NCI-H2107 treated with DMSO at 0.1 percent for 48 hours (cell line): ENCODE measurements around the gene FHIT.

Experiments
- DNase-seq: peaks from one replicate; lab custom pipeline; 2025; ENCODE audit not compliant: unreplicated experiment; lab: John Stamatoyannopoulos, UW

The FHIT gene

DNA sequence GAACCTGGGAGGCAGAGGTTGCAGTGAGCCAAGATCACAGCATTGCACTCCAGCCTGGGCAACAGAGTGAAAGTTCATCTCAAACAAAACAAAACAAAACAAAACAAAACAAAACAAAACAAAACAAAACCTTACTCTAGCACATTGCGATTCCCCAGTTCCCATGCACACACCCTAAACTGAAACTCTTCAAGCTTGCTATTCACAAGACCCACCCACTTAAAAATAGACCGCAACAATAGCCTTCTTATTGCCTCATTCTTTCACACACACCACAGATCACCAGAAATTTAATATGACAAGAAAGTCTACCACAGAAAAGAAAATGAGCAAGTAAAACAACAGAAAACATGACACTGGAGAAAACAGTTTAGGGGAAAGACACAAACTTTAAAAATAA is 598.4 kb downstream of the FHIT start:
- no peak for DNase-seq

DNA sequence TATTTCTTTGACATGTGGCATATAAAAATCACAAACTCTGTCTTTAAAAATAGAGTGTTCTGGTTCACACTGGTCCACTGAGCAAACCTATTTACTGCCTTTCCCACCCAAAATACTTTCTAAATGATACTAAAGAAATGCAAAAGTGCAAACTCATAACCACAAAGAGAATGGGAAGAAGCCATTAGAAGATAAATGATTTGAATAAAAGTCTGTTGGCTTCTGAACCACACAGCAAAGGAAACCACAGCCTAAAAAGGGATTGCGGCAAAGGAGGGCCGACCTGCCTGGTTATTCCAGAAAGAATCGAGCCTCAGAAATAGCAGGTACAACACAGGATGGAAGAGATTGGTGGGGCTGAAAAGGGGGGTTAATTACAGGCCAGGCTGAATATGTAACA is 599.5 kb downstream of the FHIT start:
- no peak for DNase-seq

DNA sequence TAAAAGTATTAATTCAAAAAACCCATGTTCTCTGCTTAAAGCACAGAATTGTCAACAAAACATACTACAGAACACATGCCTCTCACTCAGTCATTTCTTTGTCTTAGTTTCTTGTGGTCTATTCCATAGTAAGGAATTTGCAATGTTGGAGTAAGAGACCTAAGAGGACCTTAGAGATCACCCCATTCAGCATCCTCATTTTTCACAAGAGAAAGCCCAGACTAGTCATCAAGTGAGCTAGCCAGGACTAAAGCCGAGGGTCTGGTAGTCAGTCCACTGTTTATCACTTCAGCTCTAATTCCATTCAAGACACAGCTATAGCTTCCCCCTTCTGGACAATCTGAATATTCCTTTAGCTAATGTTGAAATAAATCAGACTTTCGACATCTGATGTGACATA is 601.1 kb downstream of the FHIT start:
- DNase-seq: no peak

DNA sequence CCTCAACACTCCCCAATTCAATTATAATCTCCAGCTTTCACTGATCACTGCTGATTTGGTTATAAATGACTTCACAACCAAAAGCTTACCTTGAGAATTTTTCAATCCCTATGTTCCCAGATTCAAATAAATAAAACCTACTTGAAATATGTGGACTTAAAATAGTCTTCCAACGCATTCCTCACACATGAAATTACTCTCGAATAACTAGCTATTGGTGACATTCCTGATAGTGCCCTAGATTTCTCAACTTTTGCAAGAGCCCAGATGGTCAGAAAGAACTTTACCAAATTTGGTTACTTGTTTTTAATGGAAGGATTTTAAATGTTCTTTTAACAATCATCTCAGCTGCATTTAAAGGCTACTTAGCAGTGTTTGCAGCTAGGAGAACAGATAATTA is 605.5 kb downstream of the FHIT start:
- no peak for DNase-seq

GRCh38 chr3:60643831-60644230 is 607.4 kb downstream of the FHIT start:
- DNase-seq: no peak

DNA sequence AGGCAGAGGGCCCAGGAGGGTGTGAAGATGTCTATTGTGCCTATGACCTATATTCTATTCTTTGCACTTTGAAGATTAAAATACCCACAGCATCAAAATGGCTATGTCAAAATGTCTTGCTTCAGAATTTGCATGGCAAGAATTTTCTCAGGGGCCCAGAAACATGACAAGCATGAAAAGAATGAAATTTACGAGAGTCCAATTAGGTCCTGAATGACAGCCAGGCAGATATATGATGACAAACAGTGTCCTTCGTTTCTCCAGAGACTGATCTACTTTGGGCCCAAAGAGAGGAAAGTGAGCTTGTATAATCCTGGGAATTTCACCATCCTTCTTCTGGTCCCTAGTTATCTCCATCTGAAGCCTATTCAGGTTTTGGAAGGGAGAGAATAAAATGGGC is 609.9 kb downstream of the FHIT start:
- DNase-seq: no peak

- DNase-seq: no peak
Measured at GRCh38 chr3:60636846-60637245, 614.4 kb downstream of the FHIT start.

DNA sequence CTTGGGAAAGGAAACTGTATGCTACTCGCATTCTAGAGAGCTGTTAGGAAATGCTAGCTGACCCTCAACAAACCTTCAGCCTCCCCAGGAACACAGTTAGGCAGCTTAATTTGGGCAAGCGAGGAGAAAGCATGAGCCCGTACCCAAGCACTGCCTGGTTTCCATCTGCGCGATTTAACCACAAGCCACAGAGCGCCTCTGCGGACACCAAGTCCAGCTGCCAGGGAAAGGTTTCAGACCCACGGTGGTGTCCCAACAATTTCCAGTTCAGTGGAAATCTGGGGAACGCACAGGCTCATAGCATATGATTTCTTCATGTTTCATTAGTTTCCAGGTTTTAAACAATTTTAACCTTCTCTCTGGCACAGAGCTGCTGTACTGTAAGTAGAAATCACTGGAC is 617.6 kb downstream of the FHIT start:
- DNase-seq: peak; percentile 24

GRCh38 chr3:60631509-60631908 is 619.7 kb downstream of the FHIT start:
- no peak for DNase-seq

- DNase-seq: no peak
Measured at GRCh38 chr3:60630953-60631352, 620.3 kb downstream of the FHIT start.

DNA sequence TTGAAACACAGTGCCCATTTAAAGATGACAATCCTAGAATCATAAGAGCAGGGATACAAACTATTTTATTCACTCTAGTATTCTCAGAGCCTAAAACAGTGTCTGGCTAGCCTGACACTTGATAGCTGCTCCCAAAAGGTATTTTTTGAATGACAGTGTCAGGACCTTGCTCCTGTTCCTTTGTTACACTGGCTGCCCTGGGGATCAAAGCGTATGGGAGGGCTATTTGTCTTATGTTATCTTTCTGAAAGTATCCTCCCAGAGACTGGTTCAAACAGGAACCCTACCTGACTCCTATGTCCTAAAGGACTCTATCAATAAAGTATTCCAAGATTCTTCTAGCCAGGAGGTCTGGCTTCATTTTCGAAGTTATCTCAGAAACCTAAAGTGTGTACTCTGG is 621.4 kb downstream of the FHIT start:
- no peak for DNase-seq

DNA sequence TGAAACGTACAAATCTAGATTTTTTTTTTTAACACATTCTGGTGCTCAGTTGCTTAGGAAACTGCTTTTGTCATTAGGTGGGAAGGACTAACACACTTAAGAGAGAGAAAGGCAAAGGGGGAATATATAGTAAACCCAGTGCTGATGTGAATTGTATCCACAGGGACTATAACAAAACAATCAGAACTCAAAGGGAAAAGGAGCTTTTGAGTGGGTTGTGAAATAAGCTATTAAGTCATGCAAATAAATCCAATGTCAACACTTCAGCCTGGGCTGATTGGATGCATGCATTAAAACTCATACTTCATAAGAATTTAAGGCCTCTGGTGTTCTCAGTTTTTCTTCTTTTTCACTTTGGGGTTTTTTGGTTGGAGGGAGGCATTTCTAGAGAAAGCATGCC is 628.9 kb downstream of the FHIT start:
- DNase-seq: no peak

GRCh38 chr3:60617188-60617587 is 634.1 kb downstream of the FHIT start:
- DNase-seq: no peak

GRCh38 chr3:60613769-60614303 is 637.4 kb downstream of the FHIT start:
- DNase-seq: no peak

DNA sequence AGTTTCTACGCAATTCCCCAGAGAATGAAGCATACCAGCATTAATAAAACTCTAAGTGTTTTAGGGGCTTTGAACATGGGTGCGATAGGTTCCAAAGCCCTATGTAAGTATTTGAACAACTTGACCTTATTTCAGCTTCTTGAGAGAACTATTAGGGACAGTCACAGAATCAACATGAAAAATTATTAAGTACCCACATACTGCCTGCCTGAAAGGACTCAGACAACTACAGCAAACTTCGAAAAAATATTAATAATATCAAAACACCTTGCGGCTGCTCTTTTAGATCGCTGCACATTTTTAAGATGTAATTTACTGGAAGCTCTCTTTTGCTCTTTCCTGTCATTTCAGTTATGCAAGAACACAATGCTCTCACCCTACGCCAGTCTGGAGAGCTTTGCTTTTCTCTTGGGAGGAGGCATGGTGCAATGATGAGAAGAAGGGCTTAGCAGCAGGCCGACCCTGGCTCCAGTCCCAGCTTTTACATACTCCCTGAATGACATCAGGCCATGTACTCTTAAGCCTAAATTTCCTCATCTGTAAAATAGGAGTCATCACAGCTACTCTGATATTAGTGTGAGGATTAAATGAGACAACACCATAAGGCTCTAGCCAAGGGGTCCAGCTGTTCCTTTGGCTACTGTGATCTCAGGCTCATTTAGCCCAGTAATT is 640.7 kb downstream of the FHIT start:
- no peak for DNase-seq

DNA sequence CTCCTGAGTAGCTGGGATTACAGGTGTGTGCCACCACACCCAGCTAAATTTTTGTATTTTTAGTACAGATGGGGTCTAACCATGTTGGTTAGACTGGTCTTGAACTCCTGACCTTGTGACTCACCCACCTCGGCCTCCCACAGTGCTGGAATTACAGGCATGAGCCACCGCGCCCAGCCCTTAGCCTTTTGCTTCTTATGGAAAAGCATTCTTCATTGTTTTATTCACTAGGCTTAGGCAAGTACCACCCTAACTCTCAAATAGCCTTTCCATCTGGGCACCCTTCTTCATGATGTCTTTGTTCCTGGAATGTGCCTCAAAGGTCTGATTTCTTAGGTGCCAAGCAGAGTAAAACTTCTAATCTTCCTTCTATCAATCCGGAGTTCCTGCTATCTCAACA is 641.8 kb downstream of the FHIT start:
- DNase-seq: no peak

- no peak for DNase-seq
Measured at GRCh38 chr3:60603860-60604259, 647.4 kb downstream of the FHIT start.

DNA sequence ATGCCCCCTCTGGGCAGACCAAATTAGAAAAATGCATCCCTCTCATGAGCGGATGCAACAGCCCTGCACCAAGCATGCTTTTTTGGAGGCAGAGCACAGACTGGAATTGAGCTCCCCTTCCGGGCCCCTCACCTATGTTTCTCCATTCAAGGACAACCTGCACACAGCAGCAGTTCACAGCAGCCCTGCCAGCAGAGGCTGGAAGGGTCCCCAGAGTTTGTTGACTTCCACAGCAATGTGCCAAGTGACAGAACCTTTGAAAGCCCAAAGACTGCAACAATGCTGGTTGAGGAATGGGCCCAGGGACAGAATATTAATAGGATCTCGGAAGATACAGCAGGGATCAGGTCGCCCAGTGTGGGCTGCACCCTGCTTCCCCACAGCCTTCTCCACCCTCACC is 650.4 kb downstream of the FHIT start:
- DNase-seq: no peak

GRCh38 chr3:60599586-60599985 is 651.7 kb downstream of the FHIT start:
- no peak for DNase-seq

DNA sequence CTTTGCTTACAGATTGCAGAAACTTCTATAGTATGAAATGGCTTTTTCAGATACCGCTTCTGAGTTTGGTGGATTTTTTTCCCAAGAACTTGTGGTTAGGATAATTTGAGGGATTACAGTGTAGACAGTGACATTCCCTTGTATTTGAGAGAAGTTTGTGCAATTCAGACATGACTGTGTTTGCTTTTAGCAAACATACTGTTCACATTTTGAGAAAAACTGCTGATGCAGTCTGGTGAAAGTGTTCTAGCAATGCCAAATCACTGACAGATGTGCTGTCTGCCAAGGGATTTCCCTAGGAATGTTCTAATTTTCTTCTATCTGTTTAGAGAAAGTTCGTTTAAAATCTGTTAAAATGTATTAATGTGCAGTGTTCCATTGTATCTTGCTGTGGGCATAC is 652.6 kb downstream of the FHIT start:
- DNase-seq: no peak

DNA sequence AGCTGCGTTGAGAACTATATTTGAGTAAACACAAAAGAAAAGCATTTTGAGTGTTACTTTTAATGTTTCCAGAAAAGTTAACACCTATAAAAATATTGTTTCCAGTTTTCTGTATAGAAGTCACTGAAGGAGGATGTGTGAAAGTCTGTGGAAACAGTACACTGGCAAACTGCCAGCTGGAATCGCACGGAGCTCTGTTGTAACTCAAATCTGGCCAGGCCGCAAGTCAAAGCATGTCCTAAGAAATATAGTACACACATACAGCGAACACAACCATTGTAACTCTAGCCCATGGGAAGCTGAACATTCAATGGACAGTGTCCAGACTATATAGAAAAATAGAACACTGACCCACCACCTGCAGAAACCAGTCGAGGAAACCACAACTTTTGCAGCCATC is 657.2 kb downstream of the FHIT start:
- no peak for DNase-seq

- DNase-seq: no peak
Measured at GRCh38 chr3:60591267-60591666, 660.0 kb downstream of the FHIT start.

DNA sequence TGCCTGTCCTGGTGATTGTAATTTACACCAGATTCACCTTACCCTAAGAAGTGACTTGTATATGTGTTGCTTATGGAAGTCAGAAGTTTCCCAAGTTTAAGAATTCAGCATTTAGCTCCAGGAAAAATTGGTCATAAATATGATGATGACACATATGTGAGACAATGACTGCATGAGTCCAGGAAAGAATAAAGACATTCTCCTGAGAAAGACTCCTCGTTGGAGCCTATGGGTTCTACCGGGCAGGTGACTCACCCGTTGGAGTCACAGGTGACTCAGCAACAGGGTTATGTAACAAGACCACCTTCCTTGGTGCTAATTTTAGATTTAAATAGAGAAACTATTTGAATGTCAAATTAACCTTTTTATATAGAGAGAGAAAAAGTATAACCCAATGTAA is 662.4 kb downstream of the FHIT start:
- no peak for DNase-seq
